ENCODE results near the gene VPS35L. TPM values are rescaled to one million over a fixed set of nuclear protein-coding genes. Genes with fewer than 3 reads are reported as not detected.

The VPS35L gene
- total RNA-seq, 4 donors from 2014 or later, result 41.4 to 68.1 (median 61.1) TPM

- Histone ChIP-seq H3K27me3 (no peaks in the 10 kb centered on the region), H3K36me3 (peaks cover 0 to 46% (median 0%) of the 10 kb centered on the region in 3 donors), H3K27ac (peak overlapping the region in 3 of 4 donors; percentile 59 to 91 (median 72)), H3K9me3 (no peaks in the 10 kb centered on the region), H3K4me1 (peaks cover 0 to 21% (median 5%) of the 10 kb centered on the region in 4 donors), H3K4me3 (no peak overlapping the region)
- no peak for DNase-seq (ENCODE audit: low spot score in 2 of 2)
- TF ChIP-seq CTCF (IDR thresholded peaks at IDR 0.05) (no peak), POLR2A (IDR thresholded peaks at IDR 0.05) (no peak), EP300 (IDR thresholded peaks at IDR 0.05) (no peak)
- WGBS, 2 donors, result 80 to 81% methylated on average over 4 of the region's 4 CpGs
Observed at GRCh38 chr16:19642501-19642900, 87.0 kb downstream of the VPS35L start.

- H3K4me3 ChIP-seq, result peak overlapping the region in 1 of 4 donors; percentile 28
- TF ChIP-seq CTCF (IDR thresholded peaks at IDR 0.05), result no peak
- no peak for TF ChIP-seq POLR2A (IDR thresholded peaks at IDR 0.05)
- TF ChIP-seq EP300 (IDR thresholded peaks at IDR 0.05), result peak; percentile 49 to 77
- peaks cover 0 to 21% (median 5%) of the 10 kb centered on the region in 4 donors for H3K4me1 ChIP-seq
- peak overlapping the region; percentile 43 to 91 (median 81) for H3K27ac ChIP-seq
- no peaks in the 10 kb centered on the region for H3K27me3 ChIP-seq
- no peaks in the 10 kb centered on the region for H3K9me3 ChIP-seq
- peaks cover 0 to 44% (median 0%) of the 10 kb centered on the region in 3 donors for H3K36me3 ChIP-seq
- 49 to 52% methylated on average over 4 of the region's 4 CpGs for WGBS, 2 donors
- DNase-seq (ENCODE audit: low spot score in 2 of 2), result peak; percentile 68 to 89
Observed at GRCh38 chr16:19644877-19645276, 89.4 kb downstream of the VPS35L start.

GRCh38 chr16:19645557-19645981, 90.1 kb downstream of the VPS35L start:
- Histone ChIP-seq H3K9me3 (no peaks in the 10 kb centered on the region), H3K4me1 (peaks cover 0 to 21% (median 5%) of the 10 kb centered on the region in 4 donors), H3K27me3 (no peaks in the 10 kb centered on the region), H3K36me3 (peaks cover 0 to 47% (median 0%) of the 10 kb centered on the region in 3 donors), H3K4me3 (peak overlapping the region in 1 of 4 donors; percentile 28), H3K27ac (peak overlapping the region; percentile 47 to 91 (median 81))
- TF ChIP-seq CTCF (IDR thresholded peaks at IDR 0.05) (no peak), POLR2A (IDR thresholded peaks at IDR 0.05) (no peak), EP300 (IDR thresholded peaks at IDR 0.05) (peak in 1 of 2 donors; percentile 71)
- WGBS, 2 donors, result 56 to 57% methylated on average over 7 of the region's 7 CpGs
- peak; percentile 70 to 79 for DNase-seq (ENCODE audit: low spot score in 2 of 2)

- no peak overlapping the region for H3K27ac ChIP-seq
- H3K27me3 ChIP-seq, result no peaks in the 10 kb centered on the region
- no peak overlapping the region for H3K4me3 ChIP-seq
- no peak for DNase-seq (ENCODE audit: low spot score in 2 of 2)
- 85 to 96% methylated on average over 3 of the region's 3 CpGs for WGBS, 2 donors
- H3K9me3 ChIP-seq, result no peaks in the 10 kb centered on the region
- peaks cover 0 to 6% (median 0%) of the 10 kb centered on the region in 4 donors for H3K4me1 ChIP-seq
- no peak for TF ChIP-seq EP300 (IDR thresholded peaks at IDR 0.05)
- TF ChIP-seq CTCF (IDR thresholded peaks at IDR 0.05), result no peak
- TF ChIP-seq POLR2A (IDR thresholded peaks at IDR 0.05), result no peak
- peaks cover 0 to 73% (median 0%) of the 10 kb centered on the region in 3 donors for H3K36me3 ChIP-seq
Observed at GRCh38 chr16:19649980-19650379, 94.5 kb downstream of the VPS35L start.

GRCh38 chr16:19654147-19654546, 98.6 kb downstream of the VPS35L start:
- Histone ChIP-seq H3K9me3 (no peaks in the 10 kb centered on the region), H3K27ac (no peak overlapping the region), H3K36me3 (peaks cover 0 to 96% (median 0%) of the 10 kb centered on the region in 3 donors), H3K4me3 (no peak overlapping the region), H3K4me1 (peaks cover 0 to 4% (median 0%) of the 10 kb centered on the region in 4 donors), H3K27me3 (no peaks in the 10 kb centered on the region)
- DNase-seq (ENCODE audit: low spot score in 2 of 2), result no peak
- no peak for TF ChIP-seq EP300 (IDR thresholded peaks at IDR 0.05)
- 87 to 89% methylated on average over 9 of the region's 9 CpGs for WGBS, 2 donors

All from tibial nerve (tissue), 4 donors.